HepG2 (cell line): Measurements from ENCODE around the gene TPRX1. TPM values are rescaled to one million over a fixed set of nuclear protein-coding genes. Genes with fewer than 3 reads are reported as not detected.

Experiments used
- ATM ChIP-seq: fragments of 450-650 bp; IDR thresholded peaks from 2 replicates; pipeline ENCODE4 v1.7.1; 2017; ENCODE audit warnings: mild to moderate bottlenecking, borderline replicate concordance
- ATRX ChIP-seq: sonication (generic); formaldehyde crosslinking; IDR thresholded peaks from 2 replicates; pipeline ENCODE4 v1.4.0; 2020; ENCODE audit warnings: missing genetic modification reagents, borderline replicate concordance
- FOXC1 ChIP-seq: sonication (generic); formaldehyde crosslinking; IDR thresholded peaks from 2 replicates; pipeline ENCODE4 v1.8.0; 2022; ENCODE audit warnings: mild to moderate bottlenecking, missing genetic modification reagents, borderline replicate concordance
- JDP2 ChIP-seq: sonication (generic); formaldehyde crosslinking; IDR thresholded peaks from 2 replicates; pipeline ENCODE4 v1.8.1; 2022; ENCODE audit warnings: missing genetic modification reagents, borderline replicate concordance
- KLF12 ChIP-seq: sonication (generic); formaldehyde crosslinking; IDR thresholded peaks from 2 replicates; pipeline ENCODE4 v1.4.0; 2020; ENCODE audit warnings: missing genetic modification reagents, borderline replicate concordance
- KLF16 ChIP-seq, 2 experiments: sonication (generic) in 1 of 2; formaldehyde crosslinking in 1 of 2; IDR thresholded peaks; 2 replicates each; pipeline versions ENCODE4 v1.6.1 to v1.8.0; 2016 to 2023; ENCODE audit warnings: missing genetic modification reagents in 2 of 2, missing compliant biosample characterization in 1 of 2
- PAF1 ChIP-seq: IDR thresholded peaks from 2 replicates; pipeline ENCODE4 v1.6.1; 2016; ENCODE audit warnings: missing genetic modification reagents, missing compliant biosample characterization
- PCBP2 ChIP-seq: fragments of 200-400 bp; formaldehyde crosslinking; optimal IDR thresholded peaks from 2 replicates; pipeline ENCODE3; 2018; ENCODE audit warnings: low read length, low read depth; ENCODE audit not compliant: poor library complexity, severe bottlenecking
- POLR2A ChIP-seq, 2 experiments: IDR thresholded peaks; 2 replicates each; pipeline ENCODE4 v1.6.1; 2011; ENCODE audit warnings: low read depth in 2 of 2, low read length in 2 of 2, mild to moderate bottlenecking in 1 of 2, moderate library complexity in 1 of 2; ENCODE audit not compliant: insufficient read depth in 1 of 2
- STAG1 ChIP-seq: sonication (generic); formaldehyde crosslinking; IDR thresholded peaks from 2 replicates; pipeline ENCODE4 v1.4.0; 2020; ENCODE audit warnings: missing genetic modification reagents
- TARDBP ChIP-seq: sonication (generic); formaldehyde crosslinking; IDR thresholded peaks from 2 replicates; pipeline ENCODE4 v1.8.0; 2022; ENCODE audit warnings: mild to moderate bottlenecking, missing genetic modification reagents
- ZNF121 ChIP-seq: sonication (generic); formaldehyde crosslinking; IDR thresholded peaks from 2 replicates; pipeline ENCODE4 v1.5.0; 2020; ENCODE audit warnings: mild to moderate bottlenecking, missing genetic modification reagents
- ZNF136 ChIP-seq: sonication (generic); formaldehyde crosslinking; IDR thresholded peaks from 2 replicates; pipeline ENCODE4 v1.8.1; 2022; ENCODE audit warnings: low read depth, mild to moderate bottlenecking, moderate library complexity, missing genetic modification reagents
- ZNF230 ChIP-seq: sonication (generic); formaldehyde crosslinking; IDR thresholded peaks from 2 replicates; pipeline ENCODE4 v1.4.0; 2020; ENCODE audit warnings: mild to moderate bottlenecking, missing genetic modification reagents
- ZNF382 ChIP-seq: sonication (generic); formaldehyde crosslinking; IDR thresholded peaks from 2 replicates; pipeline ENCODE4 v1.5.0; 2020; ENCODE audit warnings: missing genetic modification reagents, mild to moderate bottlenecking, borderline replicate concordance
- ZNF749 ChIP-seq: sonication (generic); formaldehyde crosslinking; IDR thresholded peaks from 2 replicates; pipeline ENCODE4 v1.8.0; 2022; ENCODE audit warnings: mild to moderate bottlenecking, missing genetic modification reagents, moderate library complexity, borderline replicate concordance
- polyA plus RNA-seq, 8 experiments: library from polyadenylated mRNA; depleted of rRNA in 3 of 8; stranded (reverse) in 7 of 8; unstranded in 1 of 8; fragments of >200 nt; fragmentation: Illumina TruSeq in 4 of 8; extraction: Trizol in 4 of 8; gene quantifications; 2 replicates each; pipeline versions ENCODE4 v1.2.1 to v1.2.3, GENCODE V29; 2011 to 2016; ENCODE audit warnings: low read depth in 4 of 8, missing spikeins in 1 of 8, mixed read lengths in 1 of 8; ENCODE audit not compliant: insufficient read depth in 1 of 8
- total RNA-seq, 5 experiments: library from RNA; depleted of rRNA; stranded (reverse); fragments of >200 nt; fragmentation: Illumina TruSeq; extraction: Trizol; gene quantifications; 2 replicates each; pipeline ENCODE4 v1.2.3, GENCODE V29; 2016; ENCODE audit warnings: low read depth in 1 of 5
- TF ChIP-seq, protein P1 (sequence below): sonication (generic); formaldehyde crosslinking; IDR thresholded peaks from 2 replicates; pipeline ENCODE4 v1.4.0; 2020; ENCODE audit warnings: missing genetic modification reagents, borderline replicate concordance
- TF ChIP-seq, protein P2 (sequence below): sonication (generic); formaldehyde crosslinking; IDR thresholded peaks from 2 replicates; pipeline ENCODE4 v1.5.0; 2020; ENCODE audit warnings: mild to moderate bottlenecking, missing genetic modification reagents
- TF ChIP-seq, protein P3 (sequence below): sonication (generic); formaldehyde crosslinking; IDR thresholded peaks from 2 replicates; pipeline ENCODE4 v1.4.0; 2020; ENCODE audit warnings: missing genetic modification reagents, borderline replicate concordance

Gene TPRX1
- total and polyA plus RNA-seq, 2 of the 13 experiments (the other 11 are each of a cell fraction or from before 2014, with no cell fraction given), result not detected

DNA sequence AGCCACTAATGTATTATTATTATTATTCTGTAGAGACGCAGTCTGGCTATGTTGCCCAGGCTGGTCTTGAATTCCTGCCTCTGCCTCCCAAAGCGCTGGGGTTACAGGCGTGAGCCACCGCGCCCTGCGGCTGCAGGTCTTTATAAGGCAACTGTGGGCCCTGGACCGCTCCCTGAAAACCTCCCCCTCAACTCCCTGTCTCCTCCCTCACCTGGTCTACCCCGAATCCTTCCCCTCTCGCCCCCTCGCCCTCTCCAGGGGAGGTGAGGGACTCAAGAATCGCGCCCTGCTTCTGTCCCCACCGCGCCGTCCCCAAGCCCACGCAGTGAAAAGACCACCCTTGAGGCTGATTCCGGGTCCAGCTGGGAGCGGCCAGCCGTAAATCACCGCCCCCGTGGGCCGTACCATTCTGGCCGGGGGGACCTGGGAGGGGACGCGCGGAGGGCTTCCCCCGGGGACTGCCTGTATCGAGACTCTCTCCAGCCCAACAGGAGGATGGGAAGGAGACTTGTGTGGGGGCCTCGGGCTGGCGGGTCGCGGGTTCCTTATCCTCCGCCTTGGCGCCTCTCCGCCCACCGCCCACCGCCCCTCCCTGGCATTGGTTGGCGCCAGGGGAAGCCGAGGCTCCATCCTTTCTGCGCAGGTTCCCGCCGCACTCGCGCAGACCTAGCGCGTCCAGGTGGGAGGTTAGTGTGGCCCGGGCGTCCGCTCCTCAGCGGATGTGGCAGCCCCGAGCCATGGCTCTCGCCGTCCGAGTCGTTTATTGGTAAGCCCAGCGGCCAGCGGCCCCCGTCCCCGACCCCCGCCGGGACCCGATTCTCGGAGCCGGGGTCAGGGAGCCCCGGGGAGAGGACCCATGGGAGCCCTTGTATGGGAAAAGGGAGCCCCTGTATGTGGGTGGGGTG is 26.1 kb downstream of the TPRX1 start, which contains the start of gene SELENOW (continued):
- peak; percentile 100 for TF ChIP-seq KLF12 (CRISPR knock-in tag)
- peak; percentile 46; the same call in 1 of the 2 replicates for TF ChIP-seq FOXC1
- TF ChIP-seq ATRX (CRISPR knock-in tag), result no peak
- no peak for TF ChIP-seq STAG1 (CRISPR knock-in tag)
- no peak for TF ChIP-seq PCBP2
- TF ChIP-seq ZNF749, result peak; percentile 85; the same call in 1 of the 2 replicates
- no peak for TF ChIP-seq PAF1 (CRISPR knock-in tag)
- no peak for TF ChIP-seq JDP2
- no peak for TF ChIP-seq ZNF136
- TF ChIP-seq POLR2A (IDR thresholded peaks at IDR 0.05; ENCODE audit: insufficient read depth in 1 of 2, low read depth in 2 of 2, low read length in 2 of 2), result peak; percentile 82 to 98
- no peak; the same call in 1 of the 2 replicates for TF ChIP-seq ZNF121 (CRISPR knock-in tag)
- TF ChIP-seq, protein P1, sequence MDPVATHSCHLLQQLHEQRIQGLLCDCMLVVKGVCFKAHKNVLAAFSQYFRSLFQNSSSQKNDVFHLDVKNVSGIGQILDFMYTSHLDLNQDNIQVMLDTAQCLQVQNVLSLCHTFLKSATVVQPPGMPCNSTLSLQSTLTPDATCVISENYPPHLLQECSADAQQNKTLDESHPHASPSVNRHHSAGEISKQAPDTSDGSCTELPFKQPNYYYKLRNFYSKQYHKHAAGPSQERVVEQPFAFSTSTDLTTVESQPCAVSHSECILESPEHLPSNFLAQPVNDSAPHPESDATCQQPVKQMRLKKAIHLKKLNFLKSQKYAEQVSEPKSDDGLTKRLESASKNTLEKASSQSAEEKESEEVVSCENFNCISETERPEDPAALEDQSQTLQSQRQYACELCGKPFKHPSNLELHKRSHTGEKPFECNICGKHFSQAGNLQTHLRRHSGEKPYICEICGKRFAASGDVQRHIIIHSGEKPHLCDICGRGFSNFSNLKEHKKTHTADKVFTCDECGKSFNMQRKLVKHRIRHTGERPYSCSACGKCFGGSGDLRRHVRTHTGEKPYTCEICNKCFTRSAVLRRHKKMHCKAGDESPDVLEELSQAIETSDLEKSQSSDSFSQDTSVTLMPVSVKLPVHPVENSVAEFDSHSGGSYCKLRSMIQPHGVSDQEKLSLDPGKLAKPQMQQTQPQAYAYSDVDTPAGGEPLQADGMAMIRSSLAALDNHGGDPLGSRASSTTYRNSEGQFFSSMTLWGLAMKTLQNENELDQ (CRISPR knock-in tag), result no peak; the same call in 1 of the 2 replicates
- no peak for TF ChIP-seq ZNF382
- TF ChIP-seq, protein P2, sequence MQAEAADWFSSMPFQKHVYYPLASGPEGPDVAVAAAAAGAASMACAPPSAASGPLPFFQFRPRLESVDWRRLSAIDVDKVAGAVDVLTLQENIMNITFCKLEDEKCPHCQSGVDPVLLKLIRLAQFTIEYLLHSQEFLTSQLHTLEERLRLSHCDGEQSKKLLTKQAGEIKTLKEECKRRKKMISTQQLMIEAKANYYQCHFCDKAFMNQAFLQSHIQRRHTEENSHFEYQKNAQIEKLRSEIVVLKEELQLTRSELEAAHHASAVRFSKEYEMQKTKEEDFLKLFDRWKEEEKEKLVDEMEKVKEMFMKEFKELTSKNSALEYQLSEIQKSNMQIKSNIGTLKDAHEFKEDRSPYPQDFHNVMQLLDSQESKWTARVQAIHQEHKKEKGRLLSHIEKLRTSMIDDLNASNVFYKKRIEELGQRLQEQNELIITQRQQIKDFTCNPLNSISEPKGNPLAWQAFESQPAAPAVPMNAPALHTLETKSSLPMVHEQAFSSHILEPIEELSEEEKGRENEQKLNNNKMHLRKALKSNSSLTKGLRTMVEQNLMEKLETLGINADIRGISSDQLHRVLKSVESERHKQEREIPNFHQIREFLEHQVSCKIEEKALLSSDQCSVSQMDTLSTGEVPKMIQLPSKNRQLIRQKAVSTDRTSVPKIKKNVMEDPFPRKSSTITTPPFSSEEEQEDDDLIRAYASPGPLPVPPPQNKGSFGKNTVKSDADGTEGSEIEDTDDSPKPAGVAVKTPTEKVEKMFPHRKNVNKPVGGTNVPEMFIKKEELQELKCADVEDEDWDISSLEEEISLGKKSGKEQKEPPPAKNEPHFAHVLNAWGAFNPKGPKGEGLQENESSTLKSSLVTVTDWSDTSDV (CRISPR knock-in tag), result no peak
- TF ChIP-seq, protein P3, sequence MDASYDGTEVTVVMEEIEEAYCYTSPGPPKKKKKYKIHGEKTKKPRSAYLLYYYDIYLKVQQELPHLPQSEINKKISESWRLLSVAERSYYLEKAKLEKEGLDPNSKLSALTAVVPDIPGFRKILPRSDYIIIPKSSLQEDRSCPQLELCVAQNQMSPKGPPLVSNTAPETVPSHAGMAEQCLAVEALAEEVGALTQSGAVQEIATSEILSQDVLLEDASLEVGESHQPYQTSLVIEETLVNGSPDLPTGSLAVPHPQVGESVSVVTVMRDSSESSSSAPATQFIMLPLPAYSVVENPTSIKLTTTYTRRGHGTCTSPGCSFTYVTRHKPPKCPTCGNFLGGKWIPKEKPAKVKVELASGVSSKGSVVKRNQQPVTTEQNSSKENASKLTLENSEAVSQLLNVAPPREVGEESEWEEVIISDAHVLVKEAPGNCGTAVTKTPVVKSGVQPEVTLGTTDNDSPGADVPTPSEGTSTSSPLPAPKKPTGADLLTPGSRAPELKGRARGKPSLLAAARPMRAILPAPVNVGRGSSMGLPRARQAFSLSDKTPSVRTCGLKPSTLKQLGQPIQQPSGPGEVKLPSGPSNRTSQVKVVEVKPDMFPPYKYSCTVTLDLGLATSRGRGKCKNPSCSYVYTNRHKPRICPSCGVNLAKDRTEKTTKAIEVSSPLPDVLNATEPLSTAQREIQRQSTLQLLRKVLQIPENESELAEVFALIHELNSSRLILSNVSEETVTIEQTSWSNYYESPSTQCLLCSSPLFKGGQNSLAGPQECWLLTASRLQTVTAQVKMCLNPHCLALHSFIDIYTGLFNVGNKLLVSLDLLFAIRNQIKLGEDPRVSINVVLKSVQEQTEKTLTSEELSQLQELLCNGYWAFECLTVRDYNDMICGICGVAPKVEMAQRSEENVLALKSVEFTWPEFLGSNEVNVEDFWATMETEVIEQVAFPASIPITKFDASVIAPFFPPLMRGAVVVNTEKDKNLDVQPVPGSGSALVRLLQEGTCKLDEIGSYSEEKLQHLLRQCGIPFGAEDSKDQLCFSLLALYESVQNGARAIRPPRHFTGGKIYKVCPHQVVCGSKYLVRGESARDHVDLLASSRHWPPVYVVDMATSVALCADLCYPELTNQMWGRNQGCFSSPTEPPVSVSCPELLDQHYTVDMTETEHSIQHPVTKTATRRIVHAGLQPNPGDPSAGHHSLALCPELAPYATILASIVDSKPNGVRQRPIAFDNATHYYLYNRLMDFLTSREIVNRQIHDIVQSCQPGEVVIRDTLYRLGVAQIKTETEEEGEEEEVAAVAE (CRISPR knock-in tag), result 0 out of 2 replicates have a peak, but pooled peaks have one; percentile 35
- TF ChIP-seq ATM, result no peak
- no peak for TF ChIP-seq TARDBP (CRISPR knock-in tag)
- TF ChIP-seq KLF16 (CRISPR knock-in tag; IDR thresholded peaks at IDR 0.05), result peak in 1 of 2 experiments; percentile 80; a peak in 1 of 4 replicates
- peak; percentile 67; the same call in 1 of the 2 replicates for TF ChIP-seq ZNF230 (CRISPR knock-in tag)
